NT2/D1 (cell line): ENCODE data around the gene INO80.

Experiments
- SUZ12 ChIP-seq: IDR thresholded peaks from 2 replicates; pipeline ENCODE4 v1.6.1; 2011; ENCODE audit not compliant: insufficient read length, insufficient read depth; ENCODE audit errors: extremely low read depth
- YY1 ChIP-seq: IDR thresholded peaks from 2 replicates; pipeline ENCODE4 v1.6.1; 2011; ENCODE audit not compliant: insufficient read length, insufficient read depth

DNA sequence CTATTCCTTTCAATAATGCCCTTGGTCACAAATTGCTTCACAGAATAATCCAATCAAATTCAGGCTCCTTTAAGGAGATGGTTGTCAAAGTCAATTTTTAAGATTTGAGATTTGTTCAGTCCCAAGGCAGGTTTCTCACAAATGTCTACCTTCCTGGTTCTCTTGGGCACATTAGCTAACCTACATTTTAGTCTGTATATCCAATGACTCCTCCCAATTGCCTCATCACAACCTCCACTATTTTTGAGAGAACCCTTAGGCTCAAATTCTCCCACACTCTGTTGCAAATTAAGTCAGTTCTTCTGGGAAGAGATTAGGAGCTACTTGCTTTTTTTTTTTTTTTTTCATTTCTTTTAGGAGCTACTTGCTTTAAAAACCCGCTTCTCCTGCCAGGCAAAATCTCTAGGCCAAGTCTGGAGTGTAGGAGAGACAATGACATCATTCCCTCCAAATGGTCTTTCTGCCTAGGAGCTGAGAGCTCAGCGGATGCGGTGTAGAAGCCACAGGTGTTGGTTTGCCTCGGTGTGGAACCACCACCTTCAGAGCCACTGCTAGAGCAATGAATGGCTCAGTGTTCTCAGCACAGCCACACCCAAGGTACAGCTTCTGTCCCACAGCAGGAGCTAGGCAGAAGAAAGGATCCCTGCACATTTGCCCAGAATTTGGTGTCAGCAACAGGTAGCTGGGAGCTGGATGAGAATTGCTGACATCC is 10.0 kb upstream of the INO80 start:
- TF ChIP-seq YY1 (no peak), SUZ12 (no peak)
